Measurements from ENCODE around the gene RPGRIP1.
A peak's percentile ranks its signal among the peaks of the same experiment; 100 is the strongest.

RPGRIP1 gene

GRCh38 chr14:21279783-21280182 lies at the start of gene RPGRIP1:
Gene RPGRIP1 (plus strand): TSS chr14:21280083. CDS start chr14:21287977, 7,894 bp downstream.
- TF ChIP-seq CTCF (IDR thresholded peaks at IDR 0.05; ENCODE audit: insufficient read depth, low read length, poor library complexity, severe bottlenecking): no peak
- no peaks in the 10 kb centered on the region for H3K36me3 ChIP-seq (ENCODE audit: control insufficient read depth, insufficient read depth, low read length)
- H3K4me3 ChIP-seq (replicated peaks; ENCODE audit: low read depth, low read length): no peak within 1 kb of the TSS
- DNase-seq (ENCODE audit: extremely low read depth, insufficient read length): no peak
- no peaks in the 10 kb centered on the region for H3K27me3 ChIP-seq (replicated peaks; ENCODE audit: control insufficient read depth, insufficient read depth, low read length)

- no peak overlapping the region for H3K4me3 ChIP-seq (replicated peaks; ENCODE audit: low read depth, low read length)
- no peaks in the 10 kb centered on the region for H3K27me3 ChIP-seq (replicated peaks; ENCODE audit: control insufficient read depth, insufficient read depth, low read length)
- no peak for TF ChIP-seq CTCF (IDR thresholded peaks at IDR 0.05; ENCODE audit: insufficient read depth, low read length, poor library complexity, severe bottlenecking)
- no peak for DNase-seq (ENCODE audit: extremely low read depth, insufficient read length)
- H3K36me3 ChIP-seq (ENCODE audit: control insufficient read depth, insufficient read depth, low read length): peaks cover 22% of the 10 kb centered on the region
These were observed 48.7 kb upstream of the RPGRIP1 start for GRCh38 chr14:21231020-21231652.

GRCh38 chr14:21233457-21234076 lies 46.3 kb upstream of the RPGRIP1 start:
- peak; percentile 44 for TF ChIP-seq CTCF (IDR thresholded peaks at IDR 0.05; ENCODE audit: insufficient read depth, low read length, poor library complexity, severe bottlenecking)
- H3K4me3 ChIP-seq (replicated peaks; ENCODE audit: low read depth, low read length): no peak overlapping the region
- no peaks in the 10 kb centered on the region for H3K27me3 ChIP-seq (replicated peaks; ENCODE audit: control insufficient read depth, insufficient read depth, low read length)
- no peak for DNase-seq (ENCODE audit: extremely low read depth, insufficient read length)
- H3K36me3 ChIP-seq (ENCODE audit: control insufficient read depth, insufficient read depth, low read length): peaks cover 16% of the 10 kb centered on the region

GRCh38 chr14:21234112-21234511 lies 45.8 kb upstream of the RPGRIP1 start:
- Histone ChIP-seq H3K36me3 (ENCODE audit: control insufficient read depth, insufficient read depth, low read length) (peaks cover 18% of the 10 kb centered on the region), H3K27me3 (replicated peaks; ENCODE audit: control insufficient read depth, insufficient read depth, low read length) (no peaks in the 10 kb centered on the region), H3K4me3 (replicated peaks; ENCODE audit: low read depth, low read length) (no peak overlapping the region)
- TF ChIP-seq CTCF (IDR thresholded peaks at IDR 0.05; ENCODE audit: insufficient read depth, low read length, poor library complexity, severe bottlenecking): no peak
- DNase-seq (ENCODE audit: extremely low read depth, insufficient read length): no peak

GRCh38 chr14:21236948-21237797 lies 42.7 kb upstream of the RPGRIP1 start:
- no peak for TF ChIP-seq CTCF (IDR thresholded peaks at IDR 0.05; ENCODE audit: insufficient read depth, low read length, poor library complexity, severe bottlenecking)
- DNase-seq (ENCODE audit: extremely low read depth, insufficient read length): no peak
- H3K27me3 ChIP-seq (replicated peaks; ENCODE audit: control insufficient read depth, insufficient read depth, low read length): no peaks in the 10 kb centered on the region
- H3K4me3 ChIP-seq (replicated peaks; ENCODE audit: low read depth, low read length): no peak overlapping the region
- peaks cover 12% of the 10 kb centered on the region for H3K36me3 ChIP-seq (ENCODE audit: control insufficient read depth, insufficient read depth, low read length)

Data from GM06990 (cell line).